Activated CD4-positive, alpha-beta memory T cell treated with anti-CD3 and anti-CD28 coated beads, Interleukin-2, amount 10 ng/mL, durations not matched to agents 7 days and 5 days (primary cell): Measurements from ENCODE around the gene OSBPL5. TPM values are rescaled to one million over a fixed set of nuclear protein-coding genes. Genes with fewer than 3 reads are reported as not detected.
A peak's percentile ranks its signal among the peaks of the same experiment; 100 is the strongest.
"Not testable (repeated sequence)": the region's sequence is repeated elsewhere in the genome, so short reads cannot be mapped to it uniquely, and the experiment has no call there.

Source experiments
- CTCF ChIA-PET: fragments of 350-600 bp; sonication (Branson Sonifier 250); formaldehyde crosslinking; loops from one replicate; lab custom pipeline; 2021; ENCODE audit warnings: antibody characterized with exemption, inconsistent platforms; lab: Charles Lee
- POLR2A ChIA-PET: fragments of 350-600 bp; sonication (Branson Sonifier 250); formaldehyde crosslinking; loops from one replicate; lab custom pipeline; 2021; ENCODE audit warnings: antibody characterized with exemption; lab: Charles Lee
- DNase-seq: peaks from one replicate; pipeline ENCODE4 v3.0.0-alpha.2; 2020
- H3K27ac Mint-ChIP-seq: one replicate; pipeline ENCODE4 v1.8.0; 2021; ENCODE audit warnings: mild to moderate bottlenecking, mixed read lengths
- H3K27me3 Mint-ChIP-seq: one replicate; pipeline ENCODE4 v1.8.0; 2021; ENCODE audit warnings: mixed read lengths
- H3K36me3 Mint-ChIP-seq: one replicate; pipeline ENCODE4 v1.8.0; 2021; ENCODE audit warnings: low read depth, mixed read lengths
- H3K4me1 Mint-ChIP-seq: one replicate; pipeline ENCODE4 v1.8.0; 2021; ENCODE audit warnings: mixed read lengths
- H3K4me3 Mint-ChIP-seq: one replicate; pipeline ENCODE4 v1.8.0; 2021; ENCODE audit warnings: mild to moderate bottlenecking, mixed read lengths
- H3K9me3 Mint-ChIP-seq: one replicate; pipeline ENCODE4 v1.8.0; 2021; ENCODE audit warnings: mixed read lengths
- total RNA-seq, 2 experiments: library from RNA; stranded (reverse); gene quantifications; one replicate each; pipeline ENCODE4 v1.2.3, GENCODE V29; 2021

The OSBPL5 gene
- total RNA-seq, 2 experiments from 2014 or later, result 1.6 to 1.7 TPM

DNA sequence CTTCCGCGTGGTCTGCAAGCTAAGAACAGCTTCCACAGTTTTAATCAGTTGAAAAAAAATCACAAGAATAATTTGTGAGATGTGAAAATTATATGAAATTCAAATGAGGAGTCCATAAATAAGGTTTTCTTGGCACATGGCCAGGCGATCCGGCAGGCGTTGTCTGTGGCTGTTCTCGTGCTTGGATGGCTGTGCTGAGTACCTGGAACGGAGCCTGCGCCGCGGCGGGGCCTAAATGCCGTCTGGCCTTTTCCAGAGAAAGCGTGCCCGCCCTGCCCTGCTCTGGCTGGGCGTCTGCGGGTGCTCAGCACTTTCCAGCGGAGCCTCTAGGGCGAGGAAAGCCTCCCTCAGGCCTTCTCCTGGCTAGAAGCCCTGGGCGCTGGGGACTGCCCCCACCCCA, 41.8 kb downstream of the OSBPL5 start:
- ChIA-PET CTCF (no interaction called here), POLR2A (no interaction called here)
- H3K27me3 Mint-ChIP-seq, result no peaks in the 10 kb centered on the region
- H3K27ac Mint-ChIP-seq, result no peak overlapping the region
- no peaks in the 10 kb centered on the region for H3K4me1 Mint-ChIP-seq
- H3K4me3 Mint-ChIP-seq, result no peak overlapping the region
- no peak for DNase-seq
- no peaks in the 10 kb centered on the region for H3K36me3 Mint-ChIP-seq
- H3K9me3 Mint-ChIP-seq, result no peaks in the 10 kb centered on the region

DNA sequence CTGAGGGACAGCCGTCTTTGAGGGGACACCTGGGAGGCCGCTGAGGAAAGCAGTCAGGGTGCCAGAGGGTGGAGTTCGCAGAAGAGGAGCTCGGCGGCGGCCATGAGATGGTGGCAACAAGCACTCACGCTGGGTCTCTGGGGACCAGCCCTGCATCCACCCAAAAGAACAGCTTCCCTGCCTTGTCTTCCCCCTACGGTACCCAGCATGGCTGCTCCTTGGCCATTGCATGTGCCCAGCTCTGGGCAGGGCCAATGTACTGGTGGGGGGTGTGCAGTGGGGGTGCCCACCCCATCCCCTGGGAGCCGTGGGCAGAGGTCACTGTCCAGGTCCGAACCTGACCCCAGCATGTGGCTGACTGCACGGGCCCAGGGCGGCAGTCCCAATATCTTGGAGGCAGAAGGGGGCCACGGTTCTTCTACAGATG, 42.3 kb downstream of the OSBPL5 start:
- Mint-ChIP-seq H3K27me3 (peaks cover under 1% of the 10 kb centered on the region), H3K27ac (no peak overlapping the region), H3K36me3 (no peaks in the 10 kb centered on the region), H3K4me1 (no peaks in the 10 kb centered on the region), H3K4me3 (no peak overlapping the region), H3K9me3 (no peaks in the 10 kb centered on the region)
- no peak for DNase-seq
- ChIA-PET POLR2A (no interaction called here), CTCF (no interaction called here)

DNA sequence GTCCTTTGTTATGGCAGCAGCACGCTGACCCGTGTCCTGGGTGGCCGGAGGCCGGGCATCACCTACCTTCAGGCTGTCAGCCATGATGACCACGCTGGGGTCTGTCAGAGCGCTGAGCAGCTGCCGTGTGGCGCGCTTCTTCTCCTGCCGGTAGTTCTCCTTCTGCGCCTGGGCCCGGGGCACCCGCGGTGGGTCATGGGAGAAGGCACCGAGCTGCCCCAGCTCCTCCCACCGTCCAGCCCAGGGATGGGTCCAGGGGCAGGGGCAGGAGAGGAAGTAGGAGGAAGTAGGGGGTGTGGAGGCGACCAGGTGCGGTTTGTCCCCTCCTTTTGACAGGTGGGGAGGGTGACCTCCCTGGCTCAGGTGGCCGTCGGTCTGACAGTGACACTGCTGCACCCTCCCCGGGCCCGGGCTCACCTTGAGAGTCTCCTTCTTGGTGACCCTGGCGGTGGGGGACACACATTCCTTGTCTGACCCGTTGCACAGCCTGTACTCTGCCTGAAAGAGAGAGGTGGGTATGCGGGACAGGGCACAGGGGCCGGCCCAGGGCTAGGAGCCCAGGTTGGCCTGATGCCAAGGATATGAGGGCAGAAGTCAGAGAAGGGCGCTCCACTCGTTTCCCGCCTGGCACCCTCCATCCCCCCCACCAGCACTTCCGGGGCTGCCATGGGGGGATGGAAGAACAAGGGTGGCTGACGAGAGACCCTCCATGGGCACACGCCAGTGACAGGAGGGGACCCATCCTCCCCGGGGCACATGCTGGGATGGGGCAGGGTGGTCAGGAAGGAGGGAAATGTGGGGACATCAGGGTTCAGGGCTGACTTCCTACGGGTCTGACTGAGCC, 43.0 kb downstream of the OSBPL5 start:
- ChIA-PET CTCF (no interaction called here), POLR2A (no interaction called here)
- no peak for DNase-seq
- Mint-ChIP-seq H3K9me3 (no peaks in the 10 kb centered on the region), H3K4me3 (no peak overlapping the region), H3K36me3 (no peaks in the 10 kb centered on the region), H3K4me1 (no peaks in the 10 kb centered on the region), H3K27ac (no peak overlapping the region), H3K27me3 (peaks cover 4% of the 10 kb centered on the region)

DNA sequence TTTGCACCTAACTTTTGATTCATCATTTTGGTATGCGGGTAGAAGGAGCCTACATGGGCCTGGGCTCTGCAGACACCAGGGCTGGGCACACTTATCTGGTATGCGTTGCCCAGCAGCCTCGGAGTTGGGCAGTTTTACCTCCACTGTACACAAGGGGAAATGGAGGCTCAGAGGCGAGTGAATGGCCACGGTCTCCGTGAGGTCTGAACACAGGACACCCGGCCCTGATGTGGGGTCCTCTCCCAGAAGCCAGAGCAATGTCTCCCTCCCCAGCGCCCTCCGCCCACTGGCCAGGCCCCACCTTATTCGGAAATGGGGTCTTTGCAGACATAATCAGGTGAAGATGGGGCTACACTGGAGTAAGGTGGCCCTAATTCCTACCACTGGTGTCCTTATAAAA, 43.7 kb downstream of the OSBPL5 start:
- no peaks in the 10 kb centered on the region for H3K9me3 Mint-ChIP-seq
- H3K36me3 Mint-ChIP-seq, result no peaks in the 10 kb centered on the region
- no peak for DNase-seq
- peaks cover 4% of the 10 kb centered on the region for H3K27me3 Mint-ChIP-seq
- no peaks in the 10 kb centered on the region for H3K4me1 Mint-ChIP-seq
- H3K27ac Mint-ChIP-seq, result no peak overlapping the region
- ChIA-PET CTCF (no interaction called here), POLR2A (no interaction called here)
- H3K4me3 Mint-ChIP-seq, result no peak overlapping the region

DNA sequence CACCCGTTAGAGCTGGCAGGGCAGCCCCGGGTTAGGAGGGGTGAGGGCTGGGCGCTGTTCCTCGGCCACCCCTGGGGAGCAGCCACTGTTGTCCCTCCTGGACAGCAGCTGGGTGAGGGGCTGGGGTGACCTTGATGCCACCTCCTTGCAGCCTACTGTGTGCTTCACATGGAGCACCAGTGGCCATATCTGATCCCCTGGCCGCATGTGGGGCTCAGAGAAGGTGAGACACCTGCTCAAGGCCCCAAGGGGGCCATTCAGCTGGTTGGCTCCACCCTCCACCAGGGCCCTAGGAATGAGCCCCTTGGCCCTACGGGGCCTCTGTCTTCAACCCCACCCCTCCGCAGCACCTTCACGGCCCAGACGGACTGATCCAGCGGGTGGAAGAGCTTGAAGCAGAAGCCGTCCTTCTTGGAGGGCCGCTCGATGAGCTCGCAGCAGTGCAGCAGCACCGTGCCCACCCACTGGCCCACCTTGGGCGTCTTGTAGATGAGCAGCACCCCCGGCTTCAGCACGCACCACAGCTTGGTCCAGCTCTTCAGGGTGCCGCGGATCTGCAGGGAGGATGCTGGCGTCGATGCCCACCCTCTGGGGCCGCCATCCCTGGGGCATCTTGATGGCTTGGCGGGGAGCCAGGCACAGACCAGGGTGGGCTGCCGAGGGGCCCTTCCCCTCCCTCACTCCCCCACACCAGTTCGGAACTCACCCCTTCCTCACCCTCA, 44.9 kb downstream of the OSBPL5 start:
- DNase-seq, result no peak
- peaks cover 2% of the 10 kb centered on the region for H3K9me3 Mint-ChIP-seq
- H3K36me3 Mint-ChIP-seq, result peaks cover 2% of the 10 kb centered on the region
- peaks cover 4% of the 10 kb centered on the region for H3K27me3 Mint-ChIP-seq
- H3K4me1 Mint-ChIP-seq, result no peaks in the 10 kb centered on the region
- H3K27ac Mint-ChIP-seq, result no peak overlapping the region
- ChIA-PET POLR2A (no interaction called here), CTCF (no interaction called here)
- H3K4me3 Mint-ChIP-seq, result no peak overlapping the region

DNA sequence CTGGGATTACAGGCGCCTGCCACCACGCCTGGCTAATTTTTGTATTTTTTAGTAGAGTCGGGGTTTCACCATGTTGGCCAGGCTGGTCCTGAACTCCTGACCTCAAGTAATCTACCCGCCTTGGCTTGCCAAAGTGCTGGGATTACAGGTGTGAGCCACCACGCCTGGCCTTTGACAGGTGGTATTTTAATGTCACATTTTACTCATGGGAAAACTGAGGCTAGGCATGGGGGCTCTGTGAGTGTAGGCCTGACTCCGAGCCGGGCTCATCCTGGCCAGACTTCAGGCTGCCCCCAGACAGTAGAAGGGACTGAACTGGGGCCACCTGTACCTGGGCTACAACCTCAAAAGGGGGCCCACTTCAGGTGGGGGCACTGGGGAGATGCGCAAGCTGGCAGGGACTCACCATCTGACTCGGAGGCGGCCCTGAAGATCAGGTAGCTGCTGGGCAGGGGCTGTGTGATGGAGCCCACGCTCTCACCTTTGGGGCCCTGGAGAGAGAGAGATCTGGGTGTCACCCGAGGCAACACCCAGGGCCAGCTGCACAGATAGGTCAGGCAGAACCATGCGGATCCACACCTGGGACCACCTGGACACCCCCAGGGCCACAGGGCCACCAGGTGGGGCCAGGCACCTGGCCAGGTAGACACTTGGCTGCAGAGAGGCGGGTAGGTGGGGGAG, 45.8 kb downstream of the OSBPL5 start:
- CTCF ChIA-PET, result no interaction called here
- Mint-ChIP-seq H3K9me3 (peaks cover 6% of the 10 kb centered on the region), H3K27me3 (peaks cover 4% of the 10 kb centered on the region), H3K4me1 (no peaks in the 10 kb centered on the region), H3K36me3 (peaks cover 6% of the 10 kb centered on the region), H3K4me3 (no peak overlapping the region), H3K27ac (no peak overlapping the region)
- DNase-seq, result no peak
- POLR2A ChIA-PET, result no interaction called here

DNA sequence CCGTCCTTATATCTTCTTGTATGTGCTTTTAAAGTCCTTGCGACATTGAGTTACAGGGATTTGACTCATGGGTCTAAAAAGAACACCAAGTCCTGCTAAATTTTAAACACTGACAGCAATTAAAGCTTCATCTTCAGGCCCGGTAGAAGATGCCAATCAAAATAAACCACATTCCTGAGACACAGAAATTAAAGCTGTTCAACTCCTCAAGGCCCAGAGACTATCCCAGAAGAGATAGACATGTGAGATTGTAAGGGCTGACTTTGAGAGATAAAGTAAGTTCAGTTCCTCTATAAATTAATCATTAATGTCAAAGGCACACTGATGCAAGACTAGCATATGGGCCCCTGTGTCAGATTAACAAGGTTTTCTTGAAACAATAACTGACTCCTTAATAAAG, 49.8 kb downstream of the OSBPL5 start:
- CTCF ChIA-PET, result no interaction called here
- Mint-ChIP-seq H3K36me3 (peaks cover 9% of the 10 kb centered on the region), H3K9me3 (peaks cover 10% of the 10 kb centered on the region), H3K4me1 (no peaks in the 10 kb centered on the region), H3K27me3 (peaks cover 4% of the 10 kb centered on the region), H3K27ac (no peak overlapping the region), H3K4me3 (no peak overlapping the region)
- POLR2A ChIA-PET, result no interaction called here
- DNase-seq, result no peak

DNA sequence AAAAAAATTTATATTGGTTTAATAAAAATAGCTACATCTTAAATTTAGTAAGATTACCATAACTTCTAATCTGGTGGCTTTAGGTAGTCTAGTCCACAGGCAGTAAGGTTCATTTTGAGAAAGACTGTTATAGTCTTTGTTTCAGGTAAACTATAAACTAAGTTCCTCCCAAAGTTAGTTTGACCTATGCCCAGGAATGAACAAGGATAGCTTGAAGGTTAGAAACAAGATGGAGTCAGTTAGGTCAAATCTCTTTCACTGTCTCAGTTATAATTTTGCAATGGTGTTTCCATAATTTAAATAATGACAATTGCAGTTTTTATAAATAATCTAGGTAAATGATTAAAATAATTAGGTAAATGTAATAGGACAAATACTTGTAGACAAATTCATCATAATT, 51.4 kb downstream of the OSBPL5 start:
- CTCF ChIA-PET, result interaction anchor here (0.8 kb wide), 1 partner anchor 558 kb away, joined by 3 read pairs; the partner anchor contains the start of gene CHRNA10
- POLR2A ChIA-PET, H3K9me3 Mint-ChIP-seq, H3K27ac Mint-ChIP-seq, H3K4me3 Mint-ChIP-seq, DNase-seq, H3K4me1 Mint-ChIP-seq, H3K36me3 Mint-ChIP-seq, H3K27me3 Mint-ChIP-seq: not testable (repeated sequence)

DNA sequence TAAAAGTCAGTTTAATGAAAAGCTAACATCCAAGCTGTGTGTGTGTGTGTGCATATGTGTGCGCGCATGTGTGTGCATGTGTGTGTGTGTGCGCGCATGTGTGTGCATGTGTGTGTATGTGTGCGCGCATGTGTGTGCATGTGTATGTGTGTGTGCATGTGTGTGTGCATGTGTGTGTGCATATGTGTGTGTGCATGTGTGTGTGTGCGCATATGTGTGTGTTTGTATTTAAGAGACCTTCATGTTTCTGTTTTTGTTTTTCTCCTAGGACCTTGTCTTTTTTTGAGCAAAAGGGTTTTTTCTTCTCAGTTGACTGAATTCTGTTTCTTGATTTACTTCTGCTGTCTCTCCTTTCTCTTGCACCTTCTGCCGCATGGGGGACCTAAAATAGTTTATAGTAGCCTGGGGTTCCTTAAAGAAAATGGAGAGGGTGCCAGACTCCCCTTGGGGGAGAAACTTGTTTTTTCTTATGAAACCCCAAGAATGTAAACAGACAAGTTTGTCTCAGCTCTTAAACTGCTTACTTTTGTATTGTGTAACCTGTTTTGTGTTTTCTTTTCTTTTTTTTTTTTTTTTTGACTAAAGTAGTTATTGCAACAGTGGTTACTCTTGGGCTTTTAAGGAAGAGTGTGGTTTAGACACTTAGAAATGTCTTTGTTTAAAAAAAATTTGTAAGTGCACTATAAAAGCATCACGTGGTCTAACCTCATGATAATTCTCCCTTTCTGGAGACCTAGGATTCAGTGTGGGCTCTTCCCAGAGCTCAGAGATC, 53.0 kb downstream of the OSBPL5 start:
- ChIA-PET POLR2A (no interaction called here), CTCF (interaction anchor here (0.7 kb wide), 1 partner anchor 760 kb away, joined by 3 read pairs; no protein-coding TSS in a partner anchor)
- Mint-ChIP-seq H3K4me3 (no peak overlapping the region), H3K27ac (no peak overlapping the region), H3K36me3 (peaks cover 9% of the 10 kb centered on the region), H3K9me3 (peaks cover 10% of the 10 kb centered on the region), H3K27me3 (no peaks in the 10 kb centered on the region), H3K4me1 (no peaks in the 10 kb centered on the region)
- no peak for DNase-seq

DNA sequence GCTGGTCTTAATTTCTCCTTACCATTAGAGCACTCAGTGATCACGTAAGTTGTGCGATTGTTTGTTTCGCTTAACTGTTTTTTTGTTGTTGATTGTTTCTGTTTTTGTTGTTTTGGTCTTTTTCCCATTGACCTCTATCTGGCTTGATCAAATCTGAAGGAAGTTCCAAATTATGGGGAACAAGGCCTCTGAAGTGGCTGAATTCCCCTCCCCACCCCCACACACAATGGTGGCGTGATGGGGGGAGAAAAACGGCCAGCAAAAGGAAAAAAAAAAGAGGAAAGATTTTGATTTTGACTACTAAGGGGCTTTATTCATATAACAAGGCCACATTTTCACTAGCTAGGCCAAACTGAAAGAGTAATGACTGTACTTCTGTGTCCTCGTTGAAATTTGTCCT, 53.6 kb downstream of the OSBPL5 start:
- no peaks in the 10 kb centered on the region for H3K27me3 Mint-ChIP-seq
- H3K4me3 Mint-ChIP-seq, result no peak overlapping the region
- no peak for DNase-seq
- peaks cover 9% of the 10 kb centered on the region for H3K36me3 Mint-ChIP-seq
- ChIA-PET CTCF (interaction anchor here (0.7 kb wide), 1 partner anchor 759 kb away, joined by 3 read pairs; no protein-coding TSS in a partner anchor), POLR2A (no interaction called here)
- no peaks in the 10 kb centered on the region for H3K4me1 Mint-ChIP-seq
- peaks cover 10% of the 10 kb centered on the region for H3K9me3 Mint-ChIP-seq
- no peak overlapping the region for H3K27ac Mint-ChIP-seq

DNA sequence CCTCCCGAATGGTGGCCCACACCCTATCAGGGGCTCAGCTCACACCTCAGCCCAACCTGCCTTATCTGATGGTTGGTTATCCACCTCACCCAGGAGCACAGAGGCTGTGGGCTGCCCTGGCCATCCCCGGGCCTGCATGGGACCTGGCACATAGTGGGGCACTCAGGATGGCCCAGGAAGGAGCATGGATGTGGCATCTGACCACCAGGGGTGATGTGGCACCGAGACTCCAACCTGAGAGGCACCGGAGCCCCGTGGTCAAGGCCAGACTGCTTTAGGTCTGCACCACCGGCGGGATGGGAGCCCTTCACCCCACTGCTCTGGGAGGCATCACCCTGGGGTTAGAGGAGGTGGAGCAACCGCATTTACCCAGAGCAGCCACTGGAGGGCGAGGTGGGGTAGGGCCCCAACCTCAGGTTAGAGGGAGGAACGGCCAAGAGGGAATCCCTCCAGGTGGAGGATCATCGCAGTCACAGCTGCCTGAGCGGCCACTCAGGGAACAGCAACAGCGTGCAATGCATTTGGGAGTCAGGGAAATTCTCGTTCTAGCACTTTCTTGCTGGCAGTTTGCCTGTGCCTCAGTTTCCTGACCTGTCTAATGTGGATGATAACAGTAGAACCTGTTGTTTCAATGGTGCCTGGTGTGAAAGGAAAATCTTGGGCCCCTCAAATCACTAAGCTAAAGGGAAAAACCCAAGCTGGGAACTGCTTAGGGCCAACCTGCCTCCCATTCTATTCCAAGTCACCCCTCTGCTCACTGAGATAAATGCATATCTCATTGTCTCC, 55.0 kb downstream of the OSBPL5 start:
- H3K36me3 Mint-ChIP-seq, result peaks cover 6% of the 10 kb centered on the region
- no peak overlapping the region for H3K4me3 Mint-ChIP-seq
- ChIA-PET POLR2A (no interaction called here), CTCF (no interaction called here)
- H3K27ac Mint-ChIP-seq, result no peak overlapping the region
- DNase-seq, result peak; percentile 37
- H3K9me3 Mint-ChIP-seq, result peaks cover 6% of the 10 kb centered on the region
- no peaks in the 10 kb centered on the region for H3K4me1 Mint-ChIP-seq
- H3K27me3 Mint-ChIP-seq, result no peaks in the 10 kb centered on the region

DNA sequence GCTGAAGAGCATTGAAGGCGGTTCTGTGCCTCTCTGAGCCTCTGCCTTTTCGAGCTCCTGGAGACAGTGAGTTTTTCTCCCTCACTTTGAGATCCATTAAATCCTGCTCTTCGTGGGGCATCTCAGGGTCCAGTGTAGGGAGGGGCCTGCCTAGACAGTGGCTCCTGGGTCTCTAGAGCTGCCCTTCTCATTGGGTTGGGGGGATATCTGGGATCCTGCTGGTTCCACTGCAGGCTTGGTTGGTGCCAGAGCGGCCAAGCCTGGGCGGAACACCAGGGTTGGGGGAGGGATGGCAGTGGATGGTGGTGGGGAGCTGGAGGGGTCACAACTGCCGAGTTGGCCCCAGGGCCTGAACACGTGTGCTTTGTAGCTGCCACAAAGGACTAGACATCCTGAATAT, 55.7 kb downstream of the OSBPL5 start:
- CTCF ChIA-PET, result no interaction called here
- DNase-seq, result no peak
- H3K4me1 Mint-ChIP-seq, result no peaks in the 10 kb centered on the region
- peaks cover 4% of the 10 kb centered on the region for H3K9me3 Mint-ChIP-seq
- POLR2A ChIA-PET, result no interaction called here
- no peak overlapping the region for H3K4me3 Mint-ChIP-seq
- no peaks in the 10 kb centered on the region for H3K27me3 Mint-ChIP-seq
- H3K27ac Mint-ChIP-seq, result no peak overlapping the region
- peaks cover 4% of the 10 kb centered on the region for H3K36me3 Mint-ChIP-seq
